T-helper 1 cell treated with Interleukin-12 subunit alpha and Interleukin-12 subunit beta and Interleukin-4 antibody, amounts not matched to agents 30 ng/mL and 1 ng/mL, for 36 hours (primary cell): ENCODE results near the gene METTL6. TPM values are rescaled to one million over a fixed set of nuclear protein-coding genes. Genes with fewer than 3 reads are reported as not detected.
"Not testable (repeated sequence)": the region's sequence is repeated elsewhere in the genome, so short reads cannot be mapped to it uniquely, and the experiment has no call there.

ENCODE experiments used
- intact Hi-C: fragments of 100-400 bp; cut with micrococcal nuclease; formaldehyde crosslinking; loops from one replicate; pipeline ENCODE4 v1.15.1; 2024
- total RNA-seq: library from RNA; stranded (reverse); gene quantifications from 2 replicates; pipeline ENCODE4 v1.2.3, GENCODE V29; 2022

METTL6 gene
- total RNA-seq, 1 donor from 2014 or later, result 16.4 TPM

DNA sequence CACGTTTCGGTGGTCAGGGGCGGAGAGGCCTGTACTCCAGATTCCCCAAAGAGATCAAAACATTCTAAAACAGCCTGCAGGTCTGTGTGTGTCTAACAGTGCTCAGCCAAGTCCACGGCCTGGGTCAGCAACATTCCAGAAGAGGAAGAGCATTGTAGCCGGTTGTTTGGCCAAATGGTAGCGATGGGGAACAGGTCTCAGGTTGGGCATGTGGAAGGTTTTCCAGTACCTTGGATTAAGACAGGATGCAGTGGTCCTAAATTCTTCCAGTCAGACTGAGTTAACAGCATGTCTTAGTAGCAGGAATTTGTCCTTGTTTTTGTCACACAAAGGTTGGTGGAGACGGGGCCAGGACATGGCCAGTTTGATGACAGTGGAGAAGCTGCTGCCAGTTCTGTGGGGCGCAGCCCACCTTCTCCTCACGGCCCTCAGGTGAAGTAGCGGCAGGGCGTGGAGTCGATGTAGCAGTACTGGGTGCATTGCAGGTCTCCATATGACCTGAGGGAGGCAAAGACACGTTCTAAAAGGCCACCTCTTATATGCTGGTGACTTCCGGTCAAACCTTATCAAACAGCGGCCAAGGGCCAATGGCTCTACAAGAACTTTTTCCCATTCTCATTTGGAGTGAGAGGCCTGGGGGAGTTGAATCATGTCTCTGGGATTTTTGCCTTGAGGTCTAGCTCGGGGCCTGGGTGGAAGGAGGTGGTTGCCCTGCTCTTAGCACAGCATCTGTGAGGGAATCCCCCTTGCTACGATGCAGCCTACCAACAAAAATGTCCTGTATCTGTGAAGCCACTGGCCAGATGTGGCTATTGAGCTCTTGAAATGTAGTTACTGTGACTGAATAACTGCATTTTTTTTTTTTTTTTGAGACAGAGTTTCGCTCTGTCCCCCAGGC is 24.1 kb upstream of the METTL6 start:
- intact Hi-C loops, result no loop called here

DNA sequence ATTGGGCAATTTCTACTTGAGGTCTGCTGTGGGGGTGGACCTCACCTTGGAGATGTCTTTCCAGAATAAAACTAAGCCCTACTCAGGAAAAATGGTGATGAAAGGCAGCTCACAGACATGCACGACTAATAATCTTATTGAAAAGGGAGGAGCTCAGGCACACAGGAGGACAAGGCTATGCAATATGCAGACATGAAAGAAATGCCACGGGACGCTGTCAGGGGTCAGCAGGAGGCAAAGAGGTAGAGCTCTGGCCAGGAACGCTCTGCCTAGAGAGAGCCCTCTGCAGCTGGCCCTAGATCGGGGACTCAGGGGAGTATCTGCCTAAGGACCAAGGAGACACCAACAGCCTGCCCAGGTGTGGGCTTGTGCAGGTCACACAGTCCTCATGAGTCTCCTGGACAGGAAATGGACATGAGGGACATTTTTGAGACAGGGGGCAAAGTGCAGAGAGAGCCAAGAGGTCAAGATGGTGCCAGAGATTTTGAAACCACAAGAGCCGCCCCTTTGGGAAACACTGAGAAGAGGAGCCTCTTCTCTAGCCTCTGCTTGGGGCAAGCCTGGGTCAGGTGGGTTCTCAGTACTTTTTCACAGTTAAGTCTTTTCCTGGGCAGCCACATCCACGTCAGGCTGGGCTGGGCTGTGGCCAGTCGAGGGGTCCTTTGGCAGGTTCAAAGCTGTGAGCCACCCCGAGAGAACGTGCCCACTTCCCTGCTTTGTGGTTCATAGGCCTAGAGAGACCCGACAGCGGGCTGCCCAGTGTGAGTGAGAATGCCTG is 23.3 kb upstream of the METTL6 start:
- intact Hi-C loops, result no loop called here

DNA sequence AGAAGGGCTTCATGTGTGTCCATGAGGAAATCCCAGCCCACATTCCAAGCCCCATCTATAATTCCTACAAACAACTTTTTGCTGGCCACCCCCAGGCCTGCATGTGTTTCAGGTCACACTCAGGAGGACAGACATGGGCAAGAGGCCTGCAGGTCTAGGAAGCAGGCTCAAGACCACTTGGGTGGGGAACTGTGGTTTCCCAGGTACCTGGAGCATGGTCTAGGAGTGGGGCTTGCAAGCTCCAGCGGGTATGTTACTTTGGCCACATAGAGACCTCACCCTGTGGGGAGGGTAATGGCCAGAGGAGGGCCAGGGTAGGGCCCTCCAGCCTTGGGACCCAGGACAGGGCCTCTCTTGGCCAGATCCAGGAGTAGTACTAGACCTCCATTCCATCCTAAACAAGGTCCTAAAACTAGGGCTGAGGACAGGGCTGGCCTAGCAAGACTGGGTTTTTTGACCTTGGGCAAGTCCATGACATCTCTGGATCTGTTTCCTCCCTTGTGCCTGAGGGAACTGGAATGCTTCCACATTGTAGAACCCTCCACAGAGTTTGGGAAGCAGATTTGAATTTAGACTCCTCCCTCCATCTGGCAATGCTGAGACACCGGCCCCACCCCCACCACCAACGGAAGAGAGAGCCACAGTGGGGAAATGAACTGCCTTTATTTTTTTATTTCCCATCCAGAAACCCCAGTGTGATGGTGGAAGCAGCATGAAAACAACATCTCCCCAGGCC is 22.3 kb upstream of the METTL6 start:
- intact Hi-C loops, result no loop called here

DNA sequence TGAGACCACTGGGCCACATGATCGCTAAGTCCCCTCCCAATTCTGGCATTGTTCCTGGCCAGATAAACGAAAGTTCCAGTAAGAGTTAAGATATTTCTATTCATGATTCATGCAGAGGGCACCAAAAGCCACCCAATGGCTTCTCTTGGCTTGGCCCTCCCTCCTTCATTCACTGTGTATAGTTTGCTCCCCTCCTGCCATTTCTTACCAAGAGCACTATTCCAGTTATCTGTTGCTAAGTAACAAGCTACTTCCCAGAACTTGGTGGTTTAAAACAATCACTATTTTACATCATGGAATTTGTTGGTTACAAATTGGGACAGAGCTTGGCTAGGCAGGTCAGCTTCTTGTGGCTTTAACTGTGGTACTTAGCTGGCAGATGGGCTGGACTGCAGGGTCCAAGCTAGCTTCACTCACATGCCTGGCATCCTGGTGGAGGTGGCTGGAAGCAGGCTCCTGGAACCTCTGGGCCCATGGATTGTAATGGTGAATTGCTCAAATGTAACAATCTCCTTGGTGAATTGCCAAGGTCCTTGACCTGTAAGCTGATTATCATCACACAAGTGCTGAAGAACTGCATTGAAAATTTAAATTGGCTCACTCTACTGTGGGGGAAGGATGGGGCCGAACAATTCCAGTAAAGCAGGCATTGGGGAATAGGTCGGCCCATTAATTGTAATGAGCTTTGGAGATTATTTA is 16.6 kb upstream of the METTL6 start:
- intact Hi-C loops, result no loop called here

DNA sequence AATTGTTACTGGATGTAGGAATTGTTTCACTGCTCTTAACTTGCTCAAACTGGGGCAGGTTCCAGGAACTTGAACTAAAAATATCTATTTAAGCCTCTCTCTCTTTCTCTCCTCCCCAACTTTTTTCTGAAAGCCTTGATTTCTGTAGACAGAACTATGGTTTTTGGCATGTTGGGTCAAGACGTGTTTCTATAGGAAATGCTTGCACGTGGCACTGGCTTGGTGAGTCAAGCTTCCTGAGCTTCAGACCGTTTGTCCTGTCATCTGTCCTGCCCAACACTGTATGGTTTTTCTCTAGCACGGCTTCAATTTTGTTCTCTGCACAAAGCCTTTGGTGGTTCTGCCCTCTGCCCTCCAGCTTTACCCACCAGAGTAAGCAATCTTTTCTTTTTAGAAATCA is 13.5 kb upstream of the METTL6 start:
- intact Hi-C loops, result no loop called here

DNA sequence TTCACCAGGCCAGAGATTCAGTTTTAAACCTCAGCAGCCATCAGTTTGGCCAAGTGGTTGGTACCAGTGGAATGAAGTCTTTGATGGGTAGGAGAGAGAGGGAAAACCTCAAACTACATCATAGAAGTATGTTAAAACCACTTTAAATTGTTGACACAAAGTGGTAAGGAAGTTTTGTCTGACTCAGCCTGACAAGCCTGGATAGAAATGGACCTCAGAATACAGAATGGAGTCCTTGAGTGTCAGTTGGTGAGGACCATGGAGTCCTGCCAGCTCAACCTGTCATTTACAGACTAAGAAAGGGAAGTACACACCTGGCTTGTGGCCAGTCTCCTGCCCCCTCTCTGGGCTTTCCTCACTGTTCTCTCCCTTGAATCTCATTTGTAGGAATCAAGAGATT is 12.1 kb upstream of the METTL6 start:
- intact Hi-C loops, result no loop called here

DNA sequence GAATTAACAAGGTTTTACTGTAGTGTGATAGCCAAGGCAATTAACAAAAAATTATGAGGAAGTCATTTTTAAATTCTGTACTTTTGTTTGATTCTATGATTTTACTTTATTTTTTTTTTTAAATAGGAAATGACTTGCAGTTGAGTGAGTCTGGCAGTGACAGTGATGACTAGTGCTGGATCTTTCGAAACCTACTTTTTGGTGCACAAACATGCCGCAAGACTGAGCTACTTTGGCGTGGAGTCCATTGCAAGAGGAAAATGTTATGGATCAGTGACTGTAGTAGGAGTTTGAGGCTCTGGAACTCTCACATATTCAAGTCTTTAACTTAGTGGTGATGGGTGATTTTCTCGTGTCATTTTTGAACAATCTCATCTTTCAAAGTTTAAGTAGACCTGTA is 11.6 kb upstream of the METTL6 start:
- intact Hi-C loops, result no loop called here

DNA sequence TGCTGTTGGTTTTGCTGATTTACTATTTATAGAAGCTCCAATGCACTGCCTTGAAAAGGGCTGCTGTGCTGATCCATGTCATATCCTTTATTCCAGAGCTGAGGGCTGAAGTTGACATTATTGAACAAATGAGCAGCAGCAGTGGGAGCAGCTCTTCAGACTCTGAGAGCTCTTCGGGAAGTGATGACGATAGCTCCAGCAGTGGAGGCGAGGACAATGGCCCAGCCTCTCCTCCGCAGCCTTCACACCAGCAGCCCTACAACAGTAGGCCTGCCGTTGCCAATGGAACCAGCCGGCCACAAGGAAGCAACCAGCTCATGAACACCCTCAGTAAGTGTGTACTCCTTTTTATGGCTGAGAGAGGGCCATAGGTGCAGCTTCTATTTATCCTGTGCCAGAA is 8.9 kb upstream of the METTL6 start:
- intact Hi-C loops, result no loop called here

DNA sequence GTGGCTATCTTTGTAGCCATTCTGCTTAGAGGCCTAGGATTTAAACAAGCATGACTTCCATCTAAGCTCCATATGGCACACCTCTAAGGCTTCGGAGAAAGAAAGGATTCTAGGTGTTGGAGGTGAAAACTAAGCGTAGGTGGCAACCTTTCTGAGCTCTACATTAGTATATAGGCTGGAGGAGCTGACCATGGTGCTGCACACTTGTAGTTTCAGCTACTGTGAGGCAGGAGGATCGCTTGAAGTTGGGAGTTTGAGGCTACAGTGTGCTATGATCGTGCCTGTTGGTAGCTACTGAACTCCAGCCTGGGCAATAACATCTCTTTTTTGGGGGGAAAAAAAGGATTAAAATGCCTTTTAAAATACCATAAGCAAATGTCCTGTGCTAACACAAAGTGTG is 7.4 kb upstream of the METTL6 start:
- intact Hi-C loops, result no loop called here

DNA sequence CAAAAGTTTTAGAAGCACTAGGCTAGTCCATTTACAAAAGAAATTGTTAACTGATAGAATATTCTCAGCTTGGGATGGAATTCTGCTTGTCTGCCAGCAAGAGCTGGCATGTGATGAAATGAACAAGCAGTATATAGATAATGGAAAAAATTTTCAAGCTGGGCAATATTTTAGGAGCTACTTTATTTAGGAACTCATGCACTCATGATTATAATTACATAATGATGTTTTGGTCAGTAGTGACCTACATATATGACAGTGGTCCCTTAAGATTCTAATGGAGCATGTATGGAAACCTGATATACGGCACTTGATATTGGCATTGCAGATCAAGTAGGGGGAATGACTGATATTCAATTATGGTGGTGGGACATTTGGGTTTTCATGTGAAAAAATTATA is 6.2 kb upstream of the METTL6 start:
- intact Hi-C loops, result no loop called here

DNA sequence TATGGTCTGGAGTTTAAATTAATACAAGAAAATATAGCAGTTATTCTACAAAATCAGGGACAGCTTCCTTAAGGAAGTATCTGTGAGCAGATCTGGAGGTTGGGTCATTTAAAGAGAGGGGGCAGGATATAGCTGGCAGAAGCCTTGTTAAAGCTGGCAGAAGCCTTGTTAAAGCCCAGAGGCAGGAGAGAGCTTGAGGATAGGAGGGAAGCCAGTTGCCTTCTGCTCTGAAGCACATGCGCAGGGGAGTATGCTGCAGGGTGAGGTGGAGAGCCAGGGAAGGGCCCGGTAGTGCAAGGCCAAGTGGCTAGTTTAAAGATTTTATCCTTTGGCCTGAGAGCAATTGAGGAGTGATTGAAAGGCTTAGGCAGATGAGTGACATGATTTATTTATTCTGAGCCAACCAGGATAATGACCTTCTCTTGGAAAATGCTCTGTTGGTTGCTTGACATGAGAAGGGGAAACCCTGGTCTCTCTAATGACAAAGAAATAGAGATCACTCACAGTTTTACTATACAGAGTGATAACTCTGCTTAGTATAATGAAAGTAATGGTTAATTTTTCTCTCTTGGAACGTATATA is 4.0 kb upstream of the METTL6 start:
- intact Hi-C loops, result no loop called here

DNA sequence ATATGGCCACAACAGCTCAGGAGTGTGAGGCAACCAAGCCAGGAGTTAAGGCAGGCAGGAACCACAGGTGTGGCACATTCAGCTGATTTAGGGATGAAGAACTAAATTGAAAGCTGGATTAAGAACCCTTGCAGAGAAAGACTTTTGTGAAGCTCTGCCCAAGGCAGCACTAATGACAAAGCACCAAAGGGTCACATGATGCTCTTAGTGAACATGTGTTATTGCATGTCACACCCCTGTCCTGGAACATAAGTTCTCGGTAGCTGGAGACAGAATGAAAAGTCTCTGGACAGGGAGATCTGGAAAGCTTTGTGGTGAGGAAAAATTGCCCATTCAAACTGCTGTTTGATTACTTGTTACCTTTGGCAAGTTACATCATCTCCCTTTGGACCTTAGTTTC is 3.3 kb upstream of the METTL6 start:
- intact Hi-C loops, result no loop called here

DNA sequence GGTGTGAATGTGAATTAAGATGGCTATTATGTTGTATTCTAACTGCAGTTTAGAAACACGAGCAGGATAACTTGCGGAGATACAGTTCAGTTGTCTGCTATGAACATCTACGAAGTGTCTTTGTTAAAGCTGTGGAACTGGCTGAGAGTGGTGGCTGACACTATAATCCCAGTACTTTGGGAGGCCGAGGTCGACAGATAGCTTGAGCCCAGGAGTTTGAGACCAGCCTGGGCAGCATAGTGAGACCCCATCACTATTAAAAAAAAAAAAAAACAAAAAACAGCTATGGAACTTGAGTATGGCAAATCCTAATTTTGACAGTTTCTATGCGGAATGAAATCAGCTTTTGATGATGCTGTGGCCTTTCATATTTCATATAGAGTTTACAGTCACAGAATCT is 1.7 kb upstream of the METTL6 start:
- intact Hi-C loops, result loop anchor here (5.0 to 10.0 kb wide), 4 partner anchors 388 to 818 kb away; partner anchors contain the start of genes CCDC174 and NR2C2

DNA sequence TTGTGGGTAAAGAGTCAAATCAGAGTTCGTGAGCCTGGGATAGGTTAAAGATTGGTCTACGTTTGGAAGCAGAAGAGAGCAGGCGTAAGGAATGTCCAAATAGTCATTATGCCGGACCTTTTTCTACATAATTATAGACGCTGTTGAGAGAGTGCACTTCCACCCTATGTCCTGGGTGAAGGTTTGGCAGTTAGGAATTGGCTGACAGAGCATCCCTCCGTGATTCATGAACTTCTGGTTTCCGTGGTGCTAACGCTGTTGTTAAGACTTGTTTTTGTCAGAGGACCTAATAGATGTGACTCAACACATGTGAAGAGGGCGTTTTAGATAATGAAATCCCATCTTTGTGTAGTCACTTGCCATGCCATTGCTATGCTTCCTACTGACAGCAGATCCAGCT is 1.2 kb upstream of the METTL6 start:
- intact Hi-C loops, result loop anchor here (5.0 to 10.0 kb wide), 4 partner anchors 389 to 819 kb away; partner anchors contain the start of genes CCDC174 and NR2C2

DNA sequence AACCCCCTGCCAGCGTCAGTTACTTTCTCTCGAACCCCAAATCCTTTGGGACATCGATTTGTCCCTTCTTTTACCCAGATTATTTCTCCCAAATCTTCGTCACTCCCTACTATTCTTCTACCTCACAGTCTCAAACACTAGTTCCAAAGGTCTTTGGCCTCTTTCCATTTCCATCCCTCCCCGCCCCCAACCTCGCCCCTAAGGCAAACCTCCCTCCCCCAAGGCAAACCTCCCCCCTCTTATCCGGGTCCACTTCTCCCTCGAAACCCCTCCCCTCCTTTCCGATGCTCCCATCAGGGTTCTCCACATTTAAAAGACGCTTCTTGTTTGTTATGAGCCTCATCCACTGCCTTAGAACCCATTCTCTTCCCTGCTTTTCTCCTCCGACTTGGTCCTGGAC is 637 bp upstream of the METTL6 start:
- intact Hi-C loops, result loop anchor here (1.0 to 10.0 kb wide), 16 partner anchors 23 to 819 kb away; partner anchors contain the start of genes BTD, CAPN7, CCDC174 and HACL1

DNA sequence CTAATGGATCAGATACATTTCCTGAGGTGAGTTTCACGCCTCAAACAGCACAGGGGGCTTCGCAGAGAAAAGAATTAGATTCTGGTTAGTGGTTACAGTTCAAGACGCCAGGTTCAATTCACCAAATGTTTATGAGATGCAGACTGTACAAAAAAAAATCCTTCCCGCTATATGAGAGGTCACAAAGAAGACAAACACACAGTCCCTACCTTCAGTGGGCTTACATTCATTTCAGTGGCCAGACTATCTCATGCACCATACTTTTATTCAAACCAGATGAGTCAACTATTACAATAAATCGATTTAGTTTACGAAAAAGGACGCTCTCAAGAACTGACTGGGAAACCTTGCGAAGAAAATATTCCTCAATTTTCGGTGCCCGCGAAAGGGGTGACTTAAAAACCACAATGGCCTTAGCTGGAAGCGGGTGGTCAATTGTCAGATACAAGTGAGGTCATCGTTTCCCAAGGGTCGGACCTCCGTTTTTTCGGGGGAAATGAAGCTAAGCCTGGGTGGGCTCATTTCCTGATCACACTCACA is 695 bp downstream of the METTL6 start:
- intact Hi-C loops, result loop anchor here (1.0 to 10.0 kb wide), 16 partner anchors 21 to 821 kb away; partner anchors contain the start of genes BTD, CAPN7, CCDC174 and HACL1

DNA sequence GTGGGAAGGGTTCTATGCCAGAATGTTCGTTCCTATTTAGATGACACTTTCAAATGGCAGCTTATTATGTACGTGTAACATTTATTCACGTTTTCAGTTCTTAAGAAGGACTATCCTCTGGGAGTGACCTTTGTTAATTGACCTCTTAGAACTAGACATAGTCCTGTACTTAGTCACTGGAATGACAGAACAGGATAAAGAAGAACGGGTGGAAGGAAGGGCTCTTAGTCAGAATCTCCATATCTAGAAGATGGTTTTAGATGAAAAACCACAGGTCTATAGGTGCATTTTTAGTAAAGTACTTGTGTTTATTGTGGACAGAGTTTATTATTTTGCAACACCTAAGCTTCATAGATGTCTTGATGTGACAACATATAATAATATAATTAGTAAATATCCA is 6.5 kb downstream of the METTL6 start:
- intact Hi-C loops, result loop anchor here (10.0 kb wide), 1 partner anchor 766 kb away; the partner anchor contains the start of gene CCDC174

DNA sequence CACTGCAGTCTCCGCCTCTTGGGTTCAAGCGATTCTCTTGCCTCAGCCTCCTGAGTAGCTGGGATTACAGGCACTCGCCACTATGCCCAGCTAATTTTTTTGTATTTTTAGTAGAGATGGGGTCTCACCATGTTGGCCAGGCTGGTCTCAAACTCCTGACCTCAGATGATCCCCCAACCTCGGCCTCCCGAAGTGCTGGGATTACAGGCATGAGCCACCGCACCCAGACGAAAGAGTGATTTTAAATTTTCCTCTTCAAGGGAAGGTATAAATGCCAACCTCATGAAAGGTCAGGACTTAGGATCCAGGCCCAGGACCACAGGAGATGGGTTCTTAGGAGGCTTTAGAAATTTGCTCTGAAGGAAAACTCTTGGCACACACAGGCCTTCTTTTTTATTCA is 16.4 kb downstream of the METTL6 start:
- intact Hi-C loops, result not testable (repeated sequence)

DNA sequence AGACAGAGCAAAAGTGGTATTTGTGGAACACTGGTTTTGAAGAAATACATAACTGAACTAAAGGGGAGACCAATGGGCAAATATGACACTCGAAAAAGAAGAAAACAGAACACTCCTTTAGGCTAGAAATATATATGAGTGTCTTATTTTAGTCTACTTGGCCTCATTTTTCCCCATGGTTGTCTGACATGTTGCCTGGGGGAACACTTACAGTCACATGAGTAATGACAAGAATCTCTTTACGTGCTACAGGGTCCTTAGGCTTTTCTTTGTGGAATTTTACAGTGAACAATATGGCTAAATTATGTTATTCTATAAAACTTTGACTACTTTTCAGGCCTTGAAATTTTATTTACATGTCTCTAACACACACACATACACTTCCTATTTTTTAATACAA is 17.6 kb downstream of the METTL6 start:
- intact Hi-C loops, result no loop called here

DNA sequence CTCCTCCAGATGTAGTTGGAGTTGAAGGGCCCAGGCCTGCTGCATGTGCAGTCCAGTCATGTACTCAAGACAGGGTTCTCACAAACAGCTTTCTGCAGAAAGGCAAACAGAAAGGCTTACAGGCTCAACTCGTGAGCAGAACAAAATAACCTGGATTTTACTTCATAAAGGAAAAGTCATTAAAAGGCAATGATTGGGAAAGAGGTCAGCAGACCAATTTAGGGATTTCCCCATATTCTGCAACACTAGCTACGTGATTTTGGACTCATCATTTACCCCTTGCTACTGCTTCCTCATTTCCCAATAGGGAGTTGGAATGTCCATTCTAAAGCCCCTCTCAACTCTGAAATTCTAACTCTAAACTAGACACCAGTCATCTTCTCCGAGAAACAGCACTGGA is 18.1 kb downstream of the METTL6 start:
- intact Hi-C loops, result no loop called here
